IMR-90 (cell line): ENCODE data around the gene MYRFL.

Experiments
- BHLHE40 ChIP-seq: fragments of 150-350 bp; IDR thresholded peaks from 2 replicates; pipeline ENCODE4 v1.6.1; 2016; ENCODE audit warnings: mild to moderate bottlenecking, low read depth, low read length
- CEBPB ChIP-seq: IDR thresholded peaks from 2 replicates; pipeline ENCODE4 v1.6.1; 2012; ENCODE audit warnings: low read depth, low read length, improper control_type of control experiment
- ELK1 ChIP-seq: fragments of 150-350 bp; IDR thresholded peaks from 2 replicates; pipeline ENCODE4 v1.6.1; 2016; ENCODE audit warnings: low read depth, mild to moderate bottlenecking, low read length, moderate library complexity, borderline replicate concordance
- MAFK ChIP-seq: IDR thresholded peaks from 2 replicates; pipeline ENCODE4 v1.6.1; 2012; ENCODE audit warnings: low read depth, low read length, improper control_type of control experiment
- MAZ ChIP-seq: IDR thresholded peaks from 2 replicates; pipeline ENCODE4 v1.6.1; 2012; ENCODE audit warnings: low read depth, mild to moderate bottlenecking, low read length, improper control_type of control experiment, moderate library complexity, borderline replicate concordance
- NFE2L2 ChIP-seq: fragments of 150-350 bp; IDR thresholded peaks from 2 replicates; pipeline ENCODE4 v1.6.1; 2016; ENCODE audit warnings: low read depth, mild to moderate bottlenecking, low read length
- POLR2A ChIP-seq: IDR thresholded peaks from 2 replicates; pipeline ENCODE4 v1.6.1; 2012; ENCODE audit warnings: mild to moderate bottlenecking, low read depth, low read length
- RAD21 ChIP-seq: IDR thresholded peaks from 2 replicates; pipeline ENCODE4 v1.6.1; 2012; ENCODE audit warnings: low read length, improper control_type of control experiment
- RCOR1 ChIP-seq: IDR thresholded peaks from 2 replicates; pipeline ENCODE4 v1.6.1; 2012; ENCODE audit warnings: mild to moderate bottlenecking, low read length, improper control_type of control experiment; ENCODE audit not compliant: insufficient replicate concordance
- RFX5 ChIP-seq: IDR thresholded peaks from 2 replicates; pipeline ENCODE4 v1.8.0; 2012; ENCODE audit warnings: low read depth, mild to moderate bottlenecking, low read length, moderate library complexity
- USF2 ChIP-seq: fragments of 150-350 bp; IDR thresholded peaks from 2 replicates; pipeline ENCODE4 v1.6.1; 2017; ENCODE audit warnings: mild to moderate bottlenecking, antibody characterized with exemption, low read length, low read depth
- TF ChIP-seq, protein P1 (sequence below): conservative IDR thresholded peaks from 2 replicates; pipeline ENCODE4 v1.5.1; 2012; ENCODE audit warnings: mild to moderate bottlenecking, low read depth, low read length, improper control_type of control experiment

DNA sequence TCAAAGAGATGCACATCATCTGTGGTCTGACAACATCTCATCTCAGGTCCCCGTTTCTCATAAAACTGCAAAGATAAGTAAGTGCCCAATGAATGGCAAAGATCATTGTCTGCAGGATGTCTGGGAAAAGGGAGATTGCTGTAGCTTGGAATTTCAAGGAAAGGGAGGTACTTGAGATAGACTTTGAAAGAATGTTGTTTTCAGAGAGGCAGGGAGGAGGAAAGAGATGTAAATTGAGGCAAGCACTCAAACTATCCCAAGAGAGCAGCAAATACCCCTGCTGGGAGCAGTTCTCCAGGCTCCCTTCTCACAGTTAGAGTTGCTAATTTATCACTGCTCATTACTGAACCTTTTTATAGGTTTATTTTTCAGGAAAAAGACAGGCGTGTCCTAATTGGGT lies 107.1 kb downstream of the MYRFL start:
- TF ChIP-seq, protein P1, sequence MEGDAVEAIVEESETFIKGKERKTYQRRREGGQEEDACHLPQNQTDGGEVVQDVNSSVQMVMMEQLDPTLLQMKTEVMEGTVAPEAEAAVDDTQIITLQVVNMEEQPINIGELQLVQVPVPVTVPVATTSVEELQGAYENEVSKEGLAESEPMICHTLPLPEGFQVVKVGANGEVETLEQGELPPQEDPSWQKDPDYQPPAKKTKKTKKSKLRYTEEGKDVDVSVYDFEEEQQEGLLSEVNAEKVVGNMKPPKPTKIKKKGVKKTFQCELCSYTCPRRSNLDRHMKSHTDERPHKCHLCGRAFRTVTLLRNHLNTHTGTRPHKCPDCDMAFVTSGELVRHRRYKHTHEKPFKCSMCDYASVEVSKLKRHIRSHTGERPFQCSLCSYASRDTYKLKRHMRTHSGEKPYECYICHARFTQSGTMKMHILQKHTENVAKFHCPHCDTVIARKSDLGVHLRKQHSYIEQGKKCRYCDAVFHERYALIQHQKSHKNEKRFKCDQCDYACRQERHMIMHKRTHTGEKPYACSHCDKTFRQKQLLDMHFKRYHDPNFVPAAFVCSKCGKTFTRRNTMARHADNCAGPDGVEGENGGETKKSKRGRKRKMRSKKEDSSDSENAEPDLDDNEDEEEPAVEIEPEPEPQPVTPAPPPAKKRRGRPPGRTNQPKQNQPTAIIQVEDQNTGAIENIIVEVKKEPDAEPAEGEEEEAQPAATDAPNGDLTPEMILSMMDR, result no peak
- TF ChIP-seq CEBPB (no peak), POLR2A (no peak), USF2 (no peak), BHLHE40 (no peak), RFX5 (no peak), RCOR1 (no peak), ELK1 (no peak), MAZ (no peak), RAD21 (no peak), MAFK (no peak), NFE2L2 (no peak)
